Measurements from ENCODE around the gene RAB37. TPM values are rescaled to one million over a fixed set of nuclear protein-coding genes. Genes with fewer than 3 reads are reported as not detected.
A peak's percentile ranks its signal among the peaks of the same experiment; 100 is the strongest.

The RAB37 gene
- under 0.01 and 0.38 TPM in 2 replicates for total RNA-seq

GRCh38 chr17:74736513-74737298 lies at the start of gene RAB37:
TSS of gene RAB37 (plus strand) at chr17:74737256. CDS start at chr17:74737273, 17 bp downstream.
- H3K4me3 ChIP-seq (ENCODE audit: low read depth, low read length) = no peak within 1 kb of the TSS
- H3K27me3 ChIP-seq (ENCODE audit: control insufficient read depth, insufficient read depth, low read length) = peaks cover 8% of the 10 kb centered on the region
- FAIRE-seq (no peak), DNase-seq (ENCODE audit: low read depth) (no peak)
- H3K36me3 ChIP-seq (ENCODE audit: control insufficient read depth, insufficient read depth, low read length) = no peaks in the 10 kb centered on the region
- TF ChIP-seq CTCF (IDR thresholded peaks at IDR 0.05; ENCODE audit: insufficient read depth, low read length, severe bottlenecking) = peak; percentile 54

GRCh38 chr17:74687886-74688285 lies 49.2 kb upstream of the RAB37 start:
- TF ChIP-seq CTCF (IDR thresholded peaks at IDR 0.05; ENCODE audit: insufficient read depth, low read length, severe bottlenecking) = no peak
- Histone ChIP-seq H3K27me3 (ENCODE audit: control insufficient read depth, insufficient read depth, low read length) (no peaks in the 10 kb centered on the region), H3K4me3 (ENCODE audit: low read depth, low read length) (no peak overlapping the region), H3K36me3 (ENCODE audit: control insufficient read depth, insufficient read depth, low read length) (no peaks in the 10 kb centered on the region)
- peak; percentile 50 for FAIRE-seq
- DNase-seq (ENCODE audit: low read depth) = no peak

GRCh38 chr17:74690409-74690825 lies 46.6 kb upstream of the RAB37 start:
- TF ChIP-seq CTCF (IDR thresholded peaks at IDR 0.05; ENCODE audit: insufficient read depth, low read length, severe bottlenecking) = no peak
- no peak overlapping the region for H3K4me3 ChIP-seq (ENCODE audit: low read depth, low read length)
- FAIRE-seq (no peak), DNase-seq (ENCODE audit: low read depth) (no peak)
- H3K27me3 ChIP-seq (ENCODE audit: control insufficient read depth, insufficient read depth, low read length) = no peaks in the 10 kb centered on the region
- H3K36me3 ChIP-seq (ENCODE audit: control insufficient read depth, insufficient read depth, low read length) = no peaks in the 10 kb centered on the region

GRCh38 chr17:74691151-74691550 lies 45.9 kb upstream of the RAB37 start:
- Histone ChIP-seq H3K27me3 (ENCODE audit: control insufficient read depth, insufficient read depth, low read length) (no peaks in the 10 kb centered on the region), H3K36me3 (ENCODE audit: control insufficient read depth, insufficient read depth, low read length) (no peaks in the 10 kb centered on the region), H3K4me3 (ENCODE audit: low read depth, low read length) (no peak overlapping the region)
- no peak for DNase-seq (ENCODE audit: low read depth)
- TF ChIP-seq CTCF (IDR thresholded peaks at IDR 0.05; ENCODE audit: insufficient read depth, low read length, severe bottlenecking) = no peak
- FAIRE-seq = no peak

- FAIRE-seq = no peak
- no peak overlapping the region for H3K4me3 ChIP-seq (ENCODE audit: low read depth, low read length)
- H3K36me3 ChIP-seq (ENCODE audit: control insufficient read depth, insufficient read depth, low read length) = no peaks in the 10 kb centered on the region
- no peak for TF ChIP-seq CTCF (IDR thresholded peaks at IDR 0.05; ENCODE audit: insufficient read depth, low read length, severe bottlenecking)
- no peak for DNase-seq (ENCODE audit: low read depth)
- H3K27me3 ChIP-seq (ENCODE audit: control insufficient read depth, insufficient read depth, low read length) = no peaks in the 10 kb centered on the region
Measured at GRCh38 chr17:74694081-74694480, 43.0 kb upstream of the RAB37 start.

GRCh38 chr17:74695629-74696028 lies 41.4 kb upstream of the RAB37 start:
- H3K4me3 ChIP-seq (ENCODE audit: low read depth, low read length) = no peak overlapping the region
- no peaks in the 10 kb centered on the region for H3K27me3 ChIP-seq (ENCODE audit: control insufficient read depth, insufficient read depth, low read length)
- no peak for FAIRE-seq
- H3K36me3 ChIP-seq (ENCODE audit: control insufficient read depth, insufficient read depth, low read length) = no peaks in the 10 kb centered on the region
- DNase-seq (ENCODE audit: low read depth) = no peak
- no peak for TF ChIP-seq CTCF (IDR thresholded peaks at IDR 0.05; ENCODE audit: insufficient read depth, low read length, severe bottlenecking)

Measured in bronchial epithelial cell (primary cell).